AG09319 (cell line): ENCODE results near the gene NCAN.

Experiments used
- DNase-seq: peaks from one replicate; pipeline ENCODE4 v3.0.0-alpha.2; 2010; ENCODE audit warnings: low read depth; ENCODE audit errors: extremely low read depth
- TF ChIP-seq, protein P1 (sequence below): IDR thresholded peaks from 2 replicates; pipeline ENCODE4 v1.5.1; 2011; ENCODE audit warnings: low read depth, mild to moderate bottlenecking, inconsistent platforms, low read length, moderate library complexity

The NCAN gene

GRCh38 chr19:19201697-19202630, 9.8 kb upstream of the NCAN start:
- TF ChIP-seq, protein P1, sequence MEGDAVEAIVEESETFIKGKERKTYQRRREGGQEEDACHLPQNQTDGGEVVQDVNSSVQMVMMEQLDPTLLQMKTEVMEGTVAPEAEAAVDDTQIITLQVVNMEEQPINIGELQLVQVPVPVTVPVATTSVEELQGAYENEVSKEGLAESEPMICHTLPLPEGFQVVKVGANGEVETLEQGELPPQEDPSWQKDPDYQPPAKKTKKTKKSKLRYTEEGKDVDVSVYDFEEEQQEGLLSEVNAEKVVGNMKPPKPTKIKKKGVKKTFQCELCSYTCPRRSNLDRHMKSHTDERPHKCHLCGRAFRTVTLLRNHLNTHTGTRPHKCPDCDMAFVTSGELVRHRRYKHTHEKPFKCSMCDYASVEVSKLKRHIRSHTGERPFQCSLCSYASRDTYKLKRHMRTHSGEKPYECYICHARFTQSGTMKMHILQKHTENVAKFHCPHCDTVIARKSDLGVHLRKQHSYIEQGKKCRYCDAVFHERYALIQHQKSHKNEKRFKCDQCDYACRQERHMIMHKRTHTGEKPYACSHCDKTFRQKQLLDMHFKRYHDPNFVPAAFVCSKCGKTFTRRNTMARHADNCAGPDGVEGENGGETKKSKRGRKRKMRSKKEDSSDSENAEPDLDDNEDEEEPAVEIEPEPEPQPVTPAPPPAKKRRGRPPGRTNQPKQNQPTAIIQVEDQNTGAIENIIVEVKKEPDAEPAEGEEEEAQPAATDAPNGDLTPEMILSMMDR = no peak
- DNase-seq = no peak

DNA sequence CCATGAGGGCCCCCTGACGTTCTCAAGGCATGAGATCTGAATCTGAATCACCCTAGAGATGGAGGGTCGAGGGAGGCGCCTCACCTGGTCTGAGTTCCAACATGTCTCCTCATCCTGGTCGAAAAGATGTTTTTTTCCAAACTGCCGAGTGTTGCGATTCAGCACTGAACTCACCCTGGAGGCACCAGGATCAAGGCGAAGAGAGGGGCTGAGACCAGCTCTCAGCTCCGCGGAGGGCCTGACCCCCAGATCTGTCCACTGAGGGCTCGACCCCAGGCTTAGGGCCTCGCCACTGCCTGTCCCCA, 9.1 kb upstream of the NCAN start:
- TF ChIP-seq, protein P1 = no peak
- no peak for DNase-seq

- TF ChIP-seq, protein P1 = no peak
- DNase-seq = peak; percentile 71
Observed at GRCh38 chr19:19203012-19203856, 8.5 kb upstream of the NCAN start, which contains the start of gene NR2C2AP. Gene NR2C2AP, minus strand, starts transcription at chr19:19203414. Its CDS starts 354 bp downstream, at chr19:19203060.

GRCh38 chr19:19204181-19204580, 7.6 kb upstream of the NCAN start:
- TF ChIP-seq, protein P1 = no peak
- no peak for DNase-seq

DNA sequence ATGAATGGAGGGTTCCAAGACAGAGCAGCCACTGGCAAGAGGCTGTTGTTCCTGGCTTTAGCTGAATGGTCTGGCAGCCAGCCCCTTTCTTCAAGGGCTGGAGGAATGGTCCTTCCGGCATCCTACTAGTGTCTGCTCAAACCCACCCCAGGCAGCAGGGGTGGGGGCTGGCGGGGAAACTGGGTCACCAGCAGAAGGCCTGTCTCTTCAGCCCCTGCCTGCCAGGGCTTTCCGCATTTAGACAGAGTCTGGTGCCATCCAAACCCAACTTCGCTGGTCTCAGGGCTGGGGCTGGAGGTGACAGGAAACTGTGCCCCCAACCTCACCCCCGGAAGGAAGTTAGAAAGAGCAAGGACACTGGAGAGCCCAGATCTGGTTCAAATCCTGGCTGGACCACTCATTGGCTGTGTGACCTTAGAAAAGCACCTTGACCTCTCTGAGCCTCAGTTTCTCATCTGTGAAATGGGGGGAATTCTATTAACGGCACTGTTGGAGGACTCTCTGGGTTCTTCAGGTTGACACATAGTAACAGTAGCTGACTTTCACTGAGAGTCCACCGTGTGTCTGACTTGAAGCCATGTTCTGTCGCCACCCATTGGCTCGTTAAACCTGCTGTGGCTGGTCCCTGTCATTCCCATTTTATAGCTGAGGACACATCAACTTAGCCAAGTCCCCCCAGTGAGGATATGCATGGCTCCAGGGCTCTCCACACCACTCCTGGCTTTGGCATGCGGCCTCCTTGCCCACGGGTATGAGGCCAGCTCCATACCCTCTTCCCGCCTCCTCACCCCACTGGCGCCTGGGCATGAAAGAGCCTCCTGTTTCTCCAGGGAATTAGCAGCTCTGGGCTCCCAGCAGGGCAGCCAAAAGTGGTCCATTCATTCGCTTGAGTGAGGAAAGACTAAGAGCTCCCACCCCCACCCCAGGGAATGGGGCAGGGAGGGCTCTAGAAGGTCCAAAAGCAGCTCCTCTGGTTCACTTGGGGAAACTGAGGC, 6.0 kb upstream of the NCAN start:
- DNase-seq = no peak

GRCh38 chr19:19206938-19207337, 4.8 kb upstream of the NCAN start:
- no peak for DNase-seq
- TF ChIP-seq, protein P1 = no peak

More for the DNA sequence above, 6.0 kb upstream of the NCAN start:
- TF ChIP-seq, protein P1 = no peak
